Endodermal cell (in vitro differentiated cells): Measurements from ENCODE around the gene RELT. TPM values are rescaled to one million over a fixed set of nuclear protein-coding genes. Genes with fewer than 3 reads are reported as not detected.

ENCODE experiments used
- DNase-seq: peaks from one replicate; pipeline ENCODE4 v3.0.0-alpha.2; 2017
- H3K27ac ChIP-seq: 2 replicates; pipeline ENCODE4 v1.5.1; 2013; ENCODE audit warnings: mild to moderate bottlenecking, low read depth, low read length, moderate library complexity
- H3K27me3 ChIP-seq: 2 replicates; pipeline ENCODE4 v1.6.1; 2013; ENCODE audit warnings: mild to moderate bottlenecking, low read length, moderate library complexity; ENCODE audit not compliant: insufficient read depth, control insufficient read depth, poor library complexity, severe bottlenecking
- H3K36me3 ChIP-seq: 2 replicates; pipeline ENCODE4 v1.7.0; 2013; ENCODE audit warnings: mild to moderate bottlenecking, low read length, moderate library complexity; ENCODE audit not compliant: control insufficient read depth, insufficient read depth
- H3K4me1 ChIP-seq: one replicate; pipeline ENCODE4 v1.7.0; 2013; ENCODE audit warnings: low read length; ENCODE audit not compliant: control insufficient read depth, insufficient read depth
- H3K4me3 ChIP-seq: 2 replicates; pipeline ENCODE4 v1.5.1; 2013; ENCODE audit warnings: mild to moderate bottlenecking, low read length, moderate library complexity
- H3K9ac ChIP-seq: 2 replicates; pipeline ENCODE4 v1.6.1; 2013; ENCODE audit warnings: mild to moderate bottlenecking, low read length, moderate library complexity; ENCODE audit not compliant: poor library complexity, severe bottlenecking; ENCODE audit errors: extremely low read depth
- H3K9me3 ChIP-seq: 2 replicates; pipeline ENCODE4 v1.6.1; 2013; ENCODE audit warnings: mild to moderate bottlenecking, low read length, moderate library complexity; ENCODE audit not compliant: control insufficient read depth
- H3K27ac Mint-ChIP-seq: 2 replicates; pipeline ENCODE4 v1.8.0; 2020; ENCODE audit warnings: mixed read lengths
- H3K27me3 Mint-ChIP-seq: 2 replicates; pipeline ENCODE4 v1.8.0; 2021; ENCODE audit warnings: mild to moderate bottlenecking, mixed read lengths; ENCODE audit not compliant: insufficient read depth
- H3K36me3 Mint-ChIP-seq: 2 replicates; pipeline ENCODE4 v1.8.0; 2020; ENCODE audit warnings: low read depth, mixed read lengths
- H3K4me1 Mint-ChIP-seq: 2 replicates; pipeline ENCODE4 v1.8.0; 2020; ENCODE audit warnings: mixed read lengths
- H3K4me3 Mint-ChIP-seq: 2 replicates; pipeline ENCODE4 v1.8.0; 2020; ENCODE audit warnings: mild to moderate bottlenecking, moderate library complexity, mixed read lengths
- H3K9me3 Mint-ChIP-seq: 2 replicates; pipeline ENCODE4 v1.8.0; 2020; ENCODE audit warnings: mild to moderate bottlenecking, mixed read lengths
- WGBS, 2 experiments: methylation state at CpG; one replicate each; pipeline versions ENCODE4 v1.1.5 to v1.1.7; 2013; ENCODE audit warnings: missing lambda C conversion rate in 2 of 2, mixed read lengths in 1 of 2; ENCODE audit not compliant: insufficient coverage in 1 of 2, insufficient read length in 1 of 2; 5-methylcytosine and 5-hydroxymethylcytosine counted together
- total RNA-seq, 2 donors: library from RNA; stranded (reverse); fragmentation: NEBNext Ultra II Directional in 1 of 2; extraction: Animal tissue kit (Norgen Biotek cat#: 25700) in 1 of 2; gene quantifications; 2 replicates in 1 of 2; 3 replicates in 1 of 2; pipeline ENCODE4 v1.2.1, GENCODE V29; 2021
- TF ChIP-seq, protein P1 (sequence below): fragments of 200-600 bp; sonication (generic); conservative IDR thresholded peaks from 2 replicates; pipeline ENCODE4 v1.5.0; 2021; ENCODE audit warnings: antibody characterized with exemption, mild to moderate bottlenecking

The RELT gene
- total RNA-seq, 2 donors from 2014 or later = 6.9 to 8.9 TPM

DNA sequence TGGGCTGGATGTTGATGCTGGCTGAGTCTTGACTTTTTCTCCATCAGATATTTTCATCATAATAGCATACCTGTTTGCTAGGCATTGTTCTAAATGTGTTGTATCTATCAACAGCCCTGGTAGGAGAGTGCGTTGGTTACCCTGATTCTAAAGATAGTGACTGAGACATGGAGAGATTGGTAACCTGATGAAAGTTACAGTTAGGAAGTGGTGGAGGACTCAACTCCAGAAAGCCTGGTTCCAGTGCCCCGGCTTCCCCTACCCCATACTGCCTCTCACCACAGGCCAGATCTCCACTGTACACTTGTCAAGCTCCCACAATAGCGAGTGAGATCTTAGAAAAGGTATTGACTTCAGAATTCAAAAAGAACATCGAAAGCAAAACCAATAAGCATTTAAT is 22.8 kb upstream of the RELT start:
- Mint-ChIP-seq H3K27me3 (peaks cover 5% of the 10 kb centered on the region), H3K36me3 (peaks cover 12% of the 10 kb centered on the region), H3K4me3 (no peak overlapping the region), H3K27ac (no peak overlapping the region), H3K4me1 (no peaks in the 10 kb centered on the region), H3K9me3 (no peaks in the 10 kb centered on the region)
- Histone ChIP-seq H3K36me3 (peaks cover 15% of the 10 kb centered on the region), H3K4me3 (no peak overlapping the region), H3K4me1 (no peaks in the 10 kb centered on the region), H3K9me3 (no peaks in the 10 kb centered on the region), H3K27me3 (no peaks in the 10 kb centered on the region), H3K9ac (no peak overlapping the region), H3K27ac (no peak overlapping the region)
- WGBS, 2 experiments = 93 to 100% methylated on average over 1 to 4 of the region's 4 CpGs
- TF ChIP-seq, protein P1, sequence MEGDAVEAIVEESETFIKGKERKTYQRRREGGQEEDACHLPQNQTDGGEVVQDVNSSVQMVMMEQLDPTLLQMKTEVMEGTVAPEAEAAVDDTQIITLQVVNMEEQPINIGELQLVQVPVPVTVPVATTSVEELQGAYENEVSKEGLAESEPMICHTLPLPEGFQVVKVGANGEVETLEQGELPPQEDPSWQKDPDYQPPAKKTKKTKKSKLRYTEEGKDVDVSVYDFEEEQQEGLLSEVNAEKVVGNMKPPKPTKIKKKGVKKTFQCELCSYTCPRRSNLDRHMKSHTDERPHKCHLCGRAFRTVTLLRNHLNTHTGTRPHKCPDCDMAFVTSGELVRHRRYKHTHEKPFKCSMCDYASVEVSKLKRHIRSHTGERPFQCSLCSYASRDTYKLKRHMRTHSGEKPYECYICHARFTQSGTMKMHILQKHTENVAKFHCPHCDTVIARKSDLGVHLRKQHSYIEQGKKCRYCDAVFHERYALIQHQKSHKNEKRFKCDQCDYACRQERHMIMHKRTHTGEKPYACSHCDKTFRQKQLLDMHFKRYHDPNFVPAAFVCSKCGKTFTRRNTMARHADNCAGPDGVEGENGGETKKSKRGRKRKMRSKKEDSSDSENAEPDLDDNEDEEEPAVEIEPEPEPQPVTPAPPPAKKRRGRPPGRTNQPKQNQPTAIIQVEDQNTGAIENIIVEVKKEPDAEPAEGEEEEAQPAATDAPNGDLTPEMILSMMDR = no peak
- no peak for DNase-seq

DNA sequence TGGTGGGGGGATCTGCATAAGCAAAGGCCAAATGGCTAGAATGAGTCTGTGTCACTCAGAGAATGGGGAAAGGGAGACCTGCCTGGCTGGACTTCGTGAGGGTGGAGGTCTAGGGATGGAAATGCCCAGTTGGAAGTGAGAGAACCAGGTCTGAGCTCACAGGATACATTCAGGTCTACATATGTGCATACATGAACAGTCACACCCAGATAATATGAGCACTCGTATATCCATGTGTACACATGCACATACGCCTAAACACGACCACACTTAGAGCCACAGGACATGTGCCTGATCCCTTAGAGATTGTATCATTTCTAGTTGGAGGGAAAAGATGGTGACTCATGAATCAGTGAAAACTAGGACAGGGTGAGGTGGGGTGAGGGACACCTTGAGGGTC is 21.1 kb upstream of the RELT start:
- no peak overlapping the region for H3K27ac Mint-ChIP-seq
- 98 to 100% methylated on average over 1 to 4 of the region's 4 CpGs for WGBS, 2 experiments
- no peak overlapping the region for H3K4me3 Mint-ChIP-seq
- no peaks in the 10 kb centered on the region for H3K4me1 Mint-ChIP-seq
- H3K9me3 Mint-ChIP-seq = no peaks in the 10 kb centered on the region
- Histone ChIP-seq H3K27me3 (no peaks in the 10 kb centered on the region), H3K9me3 (no peaks in the 10 kb centered on the region), H3K4me3 (no peak overlapping the region), H3K9ac (no peak overlapping the region), H3K4me1 (no peaks in the 10 kb centered on the region), H3K27ac (no peak overlapping the region), H3K36me3 (peaks cover 19% of the 10 kb centered on the region)
- TF ChIP-seq, protein P1 = no peak
- DNase-seq = no peak
- H3K36me3 Mint-ChIP-seq = peaks cover 15% of the 10 kb centered on the region
- peaks cover 5% of the 10 kb centered on the region for H3K27me3 Mint-ChIP-seq

DNA sequence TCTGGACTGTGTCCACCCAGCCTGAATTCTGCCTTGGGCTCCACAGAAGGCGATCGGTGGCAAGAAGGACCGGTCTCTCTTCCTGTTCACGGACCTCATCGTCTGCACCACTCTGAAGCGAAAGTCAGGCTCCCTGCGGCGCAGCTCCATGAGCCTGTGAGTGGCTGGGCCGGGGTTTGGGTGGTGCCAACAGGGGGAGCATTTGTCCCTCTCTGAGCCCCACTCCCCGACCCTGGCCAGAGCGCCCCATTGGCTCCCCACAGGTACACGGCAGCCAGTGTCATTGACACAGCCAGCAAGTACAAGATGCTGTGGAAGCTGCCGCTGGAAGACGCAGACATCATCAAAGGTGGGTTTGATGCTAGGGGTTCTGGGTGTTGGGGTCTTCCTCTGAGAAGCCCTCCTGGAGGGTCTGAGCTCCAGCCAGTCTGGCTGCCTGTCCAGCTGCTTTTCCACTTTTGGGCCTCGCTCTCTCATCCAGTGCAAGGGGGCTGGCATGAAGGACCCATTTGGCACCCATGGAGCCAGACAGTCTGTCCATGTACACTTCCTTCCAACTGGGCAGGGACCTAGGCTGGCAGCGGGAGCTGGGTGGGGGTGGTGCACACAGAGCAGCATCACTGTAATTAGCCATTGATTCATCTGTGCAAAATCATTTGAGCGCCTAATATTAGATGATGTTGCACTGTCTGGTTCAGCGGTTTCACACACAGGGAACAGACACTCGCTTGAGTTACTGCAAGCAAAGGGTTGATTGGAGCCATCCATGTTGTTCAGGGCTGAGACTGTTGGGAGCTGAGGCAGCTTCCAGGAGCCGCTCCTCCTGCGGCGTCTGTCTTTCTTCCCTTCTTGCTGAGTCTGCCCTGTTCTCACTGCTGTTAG is 19.0 kb upstream of the RELT start:
- Mint-ChIP-seq H3K4me3 (no peak overlapping the region), H3K9me3 (no peaks in the 10 kb centered on the region)
- H3K9ac ChIP-seq = no peak overlapping the region

More for the DNA sequence above, 19.0 kb upstream of the RELT start:
- Histone ChIP-seq H3K27ac (no peak overlapping the region), H3K27me3 (no peaks in the 10 kb centered on the region), H3K4me1 (no peaks in the 10 kb centered on the region), H3K36me3 (peaks cover 27% of the 10 kb centered on the region), H3K9me3 (no peaks in the 10 kb centered on the region), H3K4me3 (no peak overlapping the region)
- no peak for DNase-seq
- Mint-ChIP-seq H3K36me3 (peaks cover 17% of the 10 kb centered on the region), H3K4me1 (no peaks in the 10 kb centered on the region), H3K27ac (no peak overlapping the region), H3K27me3 (peaks cover 2% of the 10 kb centered on the region)
- TF ChIP-seq, protein P1 = no peak
- 92 to 93% methylated on average over 16 to 22 of the region's 22 CpGs for WGBS, 2 experiments
